CD4-positive, alpha-beta T cell treated with Interleukin-17A for 4 hours (primary cell): Measurements from ENCODE around the gene ARPC1B.
"Not testable (repeated sequence)": the region's sequence is repeated elsewhere in the genome, so short reads cannot be mapped to it uniquely, and the experiment has no call there.

Experiments used
- DNase-seq: peaks from one replicate; pipeline ENCODE4 v3.0.0-alpha.2; 2020; ENCODE audit warnings: mixed read lengths

The ARPC1B gene

GRCh38 chr7:99374111-99375064, at the start of gene ARPC1B:
Gene ARPC1B, plus strand, starts transcription at chr7:99374730. Its CDS starts 10,985 bp downstream, at chr7:99385715.
- DNase-seq: peak; percentile 93

GRCh38 chr7:99325001-99325493, 49.5 kb upstream of the ARPC1B start:
- no peak for DNase-seq

DNA sequence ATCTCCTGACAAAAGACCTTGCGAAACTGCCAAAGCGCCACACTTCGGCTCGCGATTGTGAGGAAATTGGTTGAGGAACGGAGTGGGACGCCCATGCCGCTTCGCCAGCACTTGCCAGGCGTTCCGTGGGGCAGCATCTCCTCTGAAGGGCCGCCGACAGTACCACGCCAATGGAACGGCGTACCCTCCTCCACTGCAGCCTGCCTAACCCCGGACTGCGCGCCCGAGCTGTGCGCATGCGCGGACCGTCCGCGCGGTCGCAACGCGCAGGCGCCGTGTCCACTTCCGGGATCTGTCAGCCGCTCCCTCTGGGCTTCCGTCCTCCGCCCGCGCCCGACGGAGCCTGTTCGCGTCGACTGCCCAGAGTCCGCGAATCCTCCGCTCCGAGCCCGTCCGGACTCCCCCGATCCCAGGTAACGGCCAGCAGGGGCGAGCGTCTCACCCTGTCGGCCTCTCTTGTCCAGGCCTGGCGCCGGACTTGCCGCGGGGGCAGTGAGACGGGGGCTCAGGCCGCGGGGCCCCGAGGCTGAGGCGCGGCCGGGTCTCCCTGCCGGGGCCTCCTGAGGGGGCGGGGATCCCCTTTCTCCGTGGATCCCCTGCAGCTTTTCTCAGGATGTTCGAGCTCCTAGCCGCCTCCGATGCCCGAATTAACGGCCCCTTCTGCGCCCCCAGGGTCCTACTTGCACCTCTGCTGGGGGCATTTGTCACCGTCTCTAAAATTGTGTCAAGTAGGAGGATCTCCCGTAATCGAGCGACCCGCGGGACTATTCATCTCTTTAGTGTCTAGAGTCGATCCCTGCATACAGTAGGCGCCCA, 48.7 kb upstream of the ARPC1B start, which contains the start of gene ARPC1A:
TSS of gene ARPC1A (plus strand) at position 307 of the 816 bp plus-strand sequence. CDS start 7,456 bp downstream, outside the sequence.
- DNase-seq: peak; percentile 95

- DNase-seq: no peak
Observed at GRCh38 chr7:99326408-99326782, 48.1 kb upstream of the ARPC1B start.

GRCh38 chr7:99330314-99330961, 44.1 kb upstream of the ARPC1B start:
- DNase-seq: not testable (repeated sequence)

DNA sequence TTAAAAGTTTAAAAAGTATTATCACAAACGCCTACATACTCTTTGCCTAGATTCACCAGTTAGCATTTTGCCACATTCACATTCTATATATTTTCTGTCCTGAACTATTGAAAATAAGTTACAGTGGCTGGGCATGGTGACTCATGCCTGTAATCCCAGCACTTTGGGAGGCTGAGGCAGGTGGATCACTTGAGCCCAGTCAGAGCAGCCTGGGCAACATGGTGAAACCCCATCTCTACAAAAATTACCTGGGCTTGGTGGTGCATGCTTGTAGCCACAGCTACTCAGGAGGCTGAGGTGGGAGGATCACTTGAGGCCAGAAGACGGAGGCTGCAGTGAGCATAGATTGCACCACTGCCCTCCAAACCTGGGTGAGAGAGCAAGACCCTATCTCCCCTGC, 43.5 kb upstream of the ARPC1B start:
- DNase-seq: no peak

DNA sequence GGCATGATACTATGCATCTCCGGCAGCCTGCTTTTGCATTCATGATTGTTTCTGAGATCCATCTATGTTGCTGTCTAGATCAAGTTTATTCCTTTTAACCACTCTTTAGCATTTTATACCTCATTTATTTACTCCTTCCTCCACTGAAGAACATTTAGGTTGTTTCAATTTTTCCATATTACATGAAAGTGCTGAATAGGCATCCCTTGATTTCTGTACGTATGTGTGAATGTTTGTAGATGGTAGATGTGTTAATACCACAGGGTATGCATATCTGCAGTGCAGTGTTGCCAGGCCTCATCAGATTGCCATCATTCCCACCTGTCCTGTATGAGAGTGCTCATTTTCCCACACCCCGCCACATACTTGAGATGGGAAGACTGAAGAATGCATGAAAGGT, 34.9 kb upstream of the ARPC1B start:
- no peak for DNase-seq

DNA sequence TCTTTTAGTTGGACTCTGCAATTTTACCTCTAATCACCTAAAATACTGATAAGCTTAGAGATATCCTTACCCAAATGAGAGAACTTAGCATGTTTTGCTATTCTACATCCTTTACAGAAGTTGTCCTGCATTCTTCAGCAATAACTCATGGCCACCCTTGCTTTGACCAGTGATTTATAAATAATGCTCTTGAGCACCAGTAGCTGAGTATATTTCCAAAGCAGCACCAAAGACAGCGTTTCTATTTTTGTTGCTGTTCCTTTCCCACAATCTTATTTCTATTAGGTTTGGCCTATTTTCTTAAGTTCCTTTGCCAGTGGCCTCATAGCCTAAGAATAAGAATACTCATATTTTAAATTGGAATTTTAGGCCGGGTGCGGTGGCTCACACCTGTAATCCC, 33.9 kb upstream of the ARPC1B start:
- no peak for DNase-seq

- DNase-seq: no peak
Observed at GRCh38 chr7:99344061-99344647, 30.4 kb upstream of the ARPC1B start.

- DNase-seq: not testable (repeated sequence)
Observed at GRCh38 chr7:99350641-99351040, 23.9 kb upstream of the ARPC1B start.

DNA sequence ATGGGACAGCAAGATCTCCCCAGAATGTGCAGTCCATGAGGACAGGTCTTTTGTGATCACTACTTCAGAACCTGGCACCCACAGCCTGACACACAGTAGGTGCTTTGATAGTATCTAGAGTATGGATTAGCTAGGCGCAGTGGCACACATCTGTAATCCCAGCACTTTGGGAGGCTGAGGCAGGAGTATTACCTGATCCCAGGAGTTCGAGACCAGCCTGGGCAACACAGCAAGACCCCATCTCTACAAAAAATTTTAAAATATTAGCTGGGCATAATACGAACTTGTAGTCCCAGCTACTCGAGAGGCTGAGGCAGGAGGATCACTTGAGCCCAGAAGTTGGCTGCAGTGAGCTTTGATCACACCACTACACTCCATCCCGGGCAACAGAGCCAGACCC, 22.3 kb upstream of the ARPC1B start:
- no peak for DNase-seq

GRCh38 chr7:99355098-99355497, 19.4 kb upstream of the ARPC1B start:
- DNase-seq: no peak

DNA sequence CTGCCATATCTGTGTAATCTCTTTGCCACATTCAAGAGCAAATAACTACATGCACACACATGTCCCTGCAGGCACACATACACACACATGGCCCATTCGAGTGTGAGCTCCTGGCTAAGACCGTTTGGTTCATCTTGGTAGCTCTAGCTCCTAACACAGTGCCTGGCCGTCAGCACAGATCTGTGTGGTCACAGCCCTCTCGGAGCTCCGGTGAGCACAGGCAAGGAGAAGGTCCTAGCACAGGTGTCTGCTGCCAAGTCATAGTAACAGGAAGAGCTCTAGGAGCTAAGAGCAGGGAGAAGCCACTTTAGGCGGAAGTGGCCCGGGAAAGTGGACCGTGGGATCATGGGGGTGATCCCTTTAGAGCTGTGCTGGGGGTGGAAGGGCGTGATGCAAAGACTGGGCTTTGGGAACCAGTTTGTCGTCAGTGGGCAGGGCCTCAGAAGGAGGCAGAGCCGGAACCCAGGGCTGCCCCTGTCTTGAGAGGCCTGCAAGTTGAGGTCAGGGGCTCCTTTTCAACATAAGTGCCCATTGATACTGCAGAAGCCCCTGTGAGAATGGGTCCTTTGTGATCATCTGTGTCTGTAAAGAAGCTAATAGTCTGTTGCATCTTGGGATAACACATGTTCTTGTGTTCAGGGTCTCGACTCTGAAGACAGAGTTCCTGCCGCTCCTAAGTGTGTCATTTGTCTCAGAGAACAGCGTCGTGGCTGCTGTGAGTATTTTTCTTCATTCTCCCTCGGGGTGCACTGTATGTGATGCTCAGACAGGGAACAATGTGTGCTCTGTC, 16.6 kb upstream of the ARPC1B start:
- DNase-seq: no peak

DNA sequence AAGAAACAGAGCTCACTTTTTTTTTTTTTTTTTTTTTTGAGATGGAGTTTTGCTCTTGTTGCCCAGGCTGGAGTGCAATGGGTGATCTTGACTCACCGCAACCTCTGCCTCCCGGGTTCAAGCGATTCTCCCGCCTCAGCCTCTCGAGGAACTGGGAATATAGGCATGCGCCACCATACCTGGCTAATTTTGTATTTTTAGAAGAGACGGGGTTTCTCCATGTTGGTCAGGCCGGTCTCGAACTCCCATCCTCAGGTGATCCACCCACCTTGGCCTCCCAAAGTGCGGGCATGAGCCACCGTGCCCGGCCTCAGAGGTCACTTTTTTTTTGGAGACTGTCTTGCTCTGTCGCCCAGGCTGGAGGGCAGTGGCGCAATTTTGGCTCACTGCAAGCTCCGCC, 16.0 kb upstream of the ARPC1B start:
- DNase-seq: not testable (repeated sequence)

GRCh38 chr7:99359465-99360154, 14.9 kb upstream of the ARPC1B start:
- no peak for DNase-seq

- DNase-seq: no peak
Observed at GRCh38 chr7:99362801-99363200, 11.7 kb upstream of the ARPC1B start.

- DNase-seq: no peak
Observed at GRCh38 chr7:99363286-99363685, 11.2 kb upstream of the ARPC1B start.

- peak; percentile 83 for DNase-seq
Observed at GRCh38 chr7:99365318-99366141, 9.0 kb upstream of the ARPC1B start.

DNA sequence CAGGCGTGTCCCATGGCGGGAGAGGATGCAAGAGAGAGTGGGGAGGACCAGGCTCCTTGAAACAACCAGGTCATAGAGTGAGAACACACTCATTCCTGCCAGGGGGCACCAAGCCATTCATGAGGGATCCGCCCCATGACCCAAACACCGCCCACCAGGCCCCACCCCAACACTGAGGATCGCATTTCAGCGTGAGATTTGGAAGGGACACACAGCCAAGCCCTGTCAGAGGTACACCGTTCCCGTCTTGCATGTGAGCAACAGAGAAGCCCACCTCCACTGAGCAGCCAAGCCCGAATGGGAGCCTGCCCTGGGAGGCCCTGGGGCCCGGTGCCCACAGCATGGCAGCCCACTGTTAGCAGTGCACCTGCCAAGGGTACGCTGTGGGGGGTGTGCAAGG, 7.9 kb upstream of the ARPC1B start:
- DNase-seq: no peak

DNA sequence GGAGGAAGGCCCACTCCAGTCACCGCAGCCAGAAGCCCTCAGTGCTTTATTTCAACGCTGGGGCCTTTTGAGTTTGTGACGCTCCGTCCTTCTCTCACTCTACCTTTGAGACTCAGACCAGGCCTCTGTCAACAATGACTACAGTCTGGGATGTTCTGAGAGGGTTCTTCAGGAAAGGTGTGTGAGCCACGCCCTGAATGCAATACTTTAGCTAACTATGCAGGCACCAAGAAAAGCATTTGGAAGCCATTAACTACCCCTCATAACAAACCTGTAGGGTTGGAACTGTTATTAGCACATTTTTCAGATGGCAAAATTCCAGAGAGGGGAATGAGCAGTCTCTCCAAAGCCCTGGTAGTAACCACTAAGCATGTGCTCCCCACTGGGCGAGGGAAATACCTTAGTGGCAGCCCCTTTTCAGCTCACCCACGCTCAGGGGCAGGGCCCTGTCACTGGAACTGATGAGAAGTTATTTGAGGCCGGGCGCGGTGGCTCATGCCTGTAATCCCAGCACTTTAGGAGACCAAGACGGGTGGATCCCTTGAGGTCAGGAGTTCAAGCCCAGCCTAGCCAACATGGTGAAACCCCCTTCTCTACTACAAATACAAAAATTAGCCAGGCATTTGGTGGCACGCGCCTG, 5.7 kb upstream of the ARPC1B start:
- DNase-seq: no peak
